ENCODE results near the gene MAG. TPM values are rescaled to one million over a fixed set of nuclear protein-coding genes. Genes with fewer than 3 reads are reported as not detected.

MAG gene
- total RNA-seq, 4 donors from 2014 or later, result 0.65 to 2.4 (median 1.2) TPM; not detected in 1

- H3K27ac ChIP-seq (replicated peaks in 1 of 4), result peak overlapping the region in 2 of 4 donors; percentile 25 to 48
- H3K4me1 ChIP-seq, result peaks cover 0 to 7% (median 6%) of the 10 kb centered on the region in 4 donors
- intact Hi-C loops (cut with DNase I), result no loop called here
- H3K4me3 ChIP-seq, result no peak overlapping the region
- H3K36me3 ChIP-seq, result no peaks in the 10 kb centered on the region
- WGBS, result 90% methylated on average over 17 of the region's 17 CpGs
- H3K9me3 ChIP-seq, result no peaks in the 10 kb centered on the region
- peak in 1 of 2 donors; percentile 40 for TF ChIP-seq POLR2AphosphoS5 (IDR thresholded peaks at IDR 0.05)
- TF ChIP-seq POLR2A (IDR thresholded peaks at IDR 0.05; ENCODE audit: low read depth), result no peak
- peak; percentile 75 for DNase-seq (ENCODE audit: extremely low spot score)
- H3K27me3 ChIP-seq, result peaks cover 0 to 68% (median under 1%) of the 10 kb centered on the region in 4 donors
Observed at GRCh38 chr19:35254341-35255297, 37.3 kb upstream of the MAG start.

GRCh38 chr19:35256566-35256965 lies 35.4 kb upstream of the MAG start:
- Histone ChIP-seq H3K4me1 (peaks cover 0 to 7% (median 5%) of the 10 kb centered on the region in 4 donors), H3K4me3 (no peak overlapping the region), H3K36me3 (no peaks in the 10 kb centered on the region), H3K27ac (replicated peaks in 1 of 4) (no peak overlapping the region), H3K27me3 (peaks cover 0 to 49% (median 0%) of the 10 kb centered on the region in 4 donors), H3K9me3 (no peaks in the 10 kb centered on the region)
- WGBS, result 39% methylated on average over 2 of the region's 2 CpGs
- intact Hi-C loops (cut with DNase I), result no loop called here
- TF ChIP-seq POLR2AphosphoS5 (IDR thresholded peaks at IDR 0.05), result no peak
- TF ChIP-seq CTCF (IDR thresholded peaks at IDR 0.05), result no peak
- TF ChIP-seq EP300 (IDR thresholded peaks at IDR 0.05), result no peak
- no peak for TF ChIP-seq POLR2A (IDR thresholded peaks at IDR 0.05; ENCODE audit: low read depth)
- DNase-seq (ENCODE audit: extremely low spot score), result no peak

GRCh38 chr19:35257113-35257461 lies 34.9 kb upstream of the MAG start:
- 81% methylated on average over 8 of the region's 9 CpGs for WGBS
- peaks cover 0 to 49% (median 0%) of the 10 kb centered on the region in 4 donors for H3K27me3 ChIP-seq
- no peak for TF ChIP-seq POLR2AphosphoS5 (IDR thresholded peaks at IDR 0.05)
- no peak for TF ChIP-seq CTCF (IDR thresholded peaks at IDR 0.05)
- no peak for TF ChIP-seq POLR2A (IDR thresholded peaks at IDR 0.05; ENCODE audit: low read depth)
- TF ChIP-seq EP300 (IDR thresholded peaks at IDR 0.05), result no peak
- DNase-seq (ENCODE audit: extremely low spot score), result no peak
- intact Hi-C loops (cut with DNase I), result no loop called here
- no peaks in the 10 kb centered on the region for H3K9me3 ChIP-seq
- no peak overlapping the region for H3K4me3 ChIP-seq
- peaks cover 0 to 8% (median 7%) of the 10 kb centered on the region in 4 donors for H3K4me1 ChIP-seq
- H3K36me3 ChIP-seq, result no peaks in the 10 kb centered on the region
- H3K27ac ChIP-seq (replicated peaks in 1 of 4), result no peak overlapping the region

- intact Hi-C loops (cut with DNase I), result no loop called here
- H3K4me1 ChIP-seq, result peaks cover 10 to 27% (median 15%) of the 10 kb centered on the region in 4 donors
- no peak for DNase-seq (ENCODE audit: extremely low spot score)
- peaks cover 0 to 14% (median 0%) of the 10 kb centered on the region in 4 donors for H3K27me3 ChIP-seq
- H3K36me3 ChIP-seq, result no peaks in the 10 kb centered on the region
- no peak for TF ChIP-seq EP300 (IDR thresholded peaks at IDR 0.05)
- TF ChIP-seq CTCF (IDR thresholded peaks at IDR 0.05), result no peak
- no peak for TF ChIP-seq POLR2A (IDR thresholded peaks at IDR 0.05; ENCODE audit: low read depth)
- no peak for TF ChIP-seq POLR2AphosphoS5 (IDR thresholded peaks at IDR 0.05)
- WGBS, result 90% methylated on average over 7 of the region's 10 CpGs
- H3K9me3 ChIP-seq, result no peaks in the 10 kb centered on the region
- no peak overlapping the region for H3K27ac ChIP-seq (replicated peaks in 1 of 4)
- no peak overlapping the region for H3K4me3 ChIP-seq
Observed at GRCh38 chr19:35260694-35261304, 31.2 kb upstream of the MAG start.

All from esophagus muscularis mucosa (tissue), 4 donors.